ENCODE measurements around the gene UHRF1.
A peak's percentile ranks its signal among the peaks of the same experiment; 100 is the strongest.
"Not testable (repeated sequence)": the region's sequence is repeated elsewhere in the genome, so short reads cannot be mapped to it uniquely, and the experiment has no call there.

UHRF1 gene

GRCh38 chr19:4909156-4909896, at the start of gene UHRF1:
UHRF1 (plus strand) TSS chr19:4909501; CDS start chr19:4910886, 1,385 bp downstream.
- peak; percentile 51 for DNase-seq

DNA sequence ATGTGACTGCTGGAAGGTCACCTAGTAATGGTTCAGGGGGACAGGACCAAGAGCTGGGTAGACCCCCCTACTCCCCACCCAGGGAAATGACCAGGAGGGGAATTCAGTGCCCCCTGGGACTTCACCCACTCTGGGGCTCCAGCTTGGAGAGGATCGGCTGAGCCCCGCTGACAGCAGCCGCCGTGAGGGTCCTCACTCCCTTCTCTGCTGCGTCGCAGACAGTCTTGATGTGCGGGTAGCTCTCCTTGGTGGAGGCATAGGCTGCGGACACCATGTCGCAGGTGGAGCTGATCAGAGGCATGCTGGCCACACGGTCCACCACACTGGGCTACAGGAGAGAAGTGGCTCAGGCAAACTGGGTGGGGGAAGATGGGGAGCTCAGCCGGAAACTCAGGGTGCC, 49.6 kb upstream of the UHRF1 start:
- no peak for DNase-seq

DNA sequence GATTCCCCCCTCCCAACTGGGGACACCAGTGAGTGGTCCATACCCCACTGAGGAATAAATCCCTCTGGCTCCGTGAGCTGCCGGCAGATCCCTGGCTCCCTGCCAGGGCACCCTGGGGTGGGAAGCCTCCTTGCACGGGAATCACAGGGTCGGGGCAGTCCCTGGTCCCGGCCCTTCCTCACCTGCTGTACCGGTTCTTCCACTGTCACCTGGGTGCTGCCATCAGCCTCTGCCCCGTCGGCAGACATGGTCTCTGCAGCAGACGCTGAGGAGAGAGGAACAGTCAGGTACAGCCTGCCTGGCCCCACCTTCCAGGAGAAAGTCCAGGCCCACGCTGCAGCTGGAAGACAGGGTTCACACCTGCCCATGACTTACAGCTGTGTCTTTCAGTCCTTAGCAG, 48.2 kb upstream of the UHRF1 start:
- no peak for DNase-seq

- no peak for DNase-seq
These were observed 42.5 kb upstream of the UHRF1 start for GRCh38 chr19:4866595-4867424.

- DNase-seq, result peak; percentile 65
These were observed 41.6 kb upstream of the UHRF1 start, which contains the start of gene PLIN3 for GRCh38 chr19:4867534-4868285. PLIN3 (minus strand) TSS chr19:4867667; CDS start chr19:4861394, 6,273 bp downstream.

- no peak for DNase-seq
These were observed 40.9 kb upstream of the UHRF1 start for GRCh38 chr19:4868286-4868834.

GRCh38 chr19:4870025-4870700, 39.1 kb upstream of the UHRF1 start:
- no peak for DNase-seq

GRCh38 chr19:4871711-4872110, 37.6 kb upstream of the UHRF1 start:
- DNase-seq, result no peak

- DNase-seq, result no peak
These were observed 35.4 kb upstream of the UHRF1 start for GRCh38 chr19:4873930-4874329.

DNA sequence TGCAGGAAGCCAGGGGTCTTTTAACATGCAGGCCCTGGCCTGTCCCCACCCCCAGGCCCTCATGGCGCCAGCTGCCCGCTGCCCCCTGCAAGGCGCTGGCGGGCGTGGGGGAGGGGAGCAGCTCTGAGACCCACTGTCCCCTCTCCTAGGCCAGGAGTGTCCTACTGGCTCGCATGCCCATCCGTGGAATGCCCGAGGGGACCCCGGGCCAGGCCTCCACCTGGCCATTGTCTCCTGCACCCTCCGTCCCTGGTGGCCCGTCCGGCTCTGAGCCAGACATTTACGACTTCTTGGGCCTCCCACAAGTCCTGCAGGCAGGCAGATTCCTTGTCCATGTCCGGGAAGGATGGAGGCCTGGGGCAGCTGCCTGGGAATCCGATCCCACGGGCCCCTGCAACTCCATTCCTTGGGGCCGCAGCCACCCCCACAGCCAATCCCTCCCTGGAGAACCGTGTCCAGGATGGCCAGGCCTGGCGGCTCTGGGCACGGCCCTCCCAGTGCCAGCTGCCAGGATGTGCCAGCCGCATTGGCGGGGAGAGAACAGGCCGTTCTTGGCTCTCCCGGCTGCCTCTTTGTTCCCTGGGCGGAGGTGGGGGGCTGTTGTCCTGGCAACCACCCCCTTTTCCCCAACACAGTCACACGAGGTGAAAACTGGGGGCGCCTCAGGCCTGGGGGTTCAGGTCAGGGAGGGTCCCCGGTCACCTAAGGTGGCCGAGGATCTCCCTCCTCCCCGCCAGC, 31.4 kb upstream of the UHRF1 start:
- no peak for DNase-seq

DNA sequence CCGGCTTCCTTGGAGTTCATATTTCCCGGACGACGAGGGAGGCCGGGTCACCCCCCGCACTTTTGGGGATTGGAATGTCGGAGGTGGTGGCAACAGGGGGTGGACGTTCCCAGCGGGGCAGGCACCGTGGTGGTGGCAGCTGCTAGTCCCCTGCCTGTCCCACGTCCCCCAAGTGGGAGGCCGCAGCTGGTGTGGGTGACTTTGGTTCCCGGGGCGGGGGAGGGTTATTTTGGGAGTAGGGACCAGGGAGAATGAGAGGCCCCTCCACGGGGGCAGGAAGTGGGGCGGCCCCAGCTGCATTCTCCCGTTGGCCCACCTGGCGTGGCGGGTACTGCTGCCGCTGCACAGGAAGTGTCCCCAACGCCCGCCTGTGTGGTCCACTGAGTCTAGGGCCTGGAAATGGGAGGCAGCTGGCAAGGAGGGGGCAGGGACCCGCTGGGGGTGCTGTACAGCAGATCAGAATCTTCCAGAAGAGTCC, 30.8 kb upstream of the UHRF1 start:
- DNase-seq, result no peak

DNA sequence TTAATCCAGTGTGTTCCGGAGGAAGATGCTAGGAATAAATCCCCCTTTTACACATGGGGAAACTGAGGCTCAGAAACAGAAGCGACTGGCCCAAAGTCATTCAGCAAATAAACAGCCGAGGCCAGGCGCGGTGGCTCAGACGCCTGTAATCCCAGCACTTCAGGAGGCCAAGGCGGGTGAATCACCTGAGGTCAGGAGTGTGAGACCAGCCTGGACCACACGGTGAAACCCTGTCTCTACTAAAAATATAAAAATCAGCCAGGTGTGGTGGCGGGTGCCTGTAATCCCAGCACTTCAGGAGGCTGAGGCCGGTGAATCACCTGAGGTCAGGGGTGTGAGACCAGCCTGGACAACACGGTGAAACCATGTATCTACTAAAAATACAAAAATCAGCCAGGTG, 30.3 kb upstream of the UHRF1 start:
- no peak for DNase-seq

DNA sequence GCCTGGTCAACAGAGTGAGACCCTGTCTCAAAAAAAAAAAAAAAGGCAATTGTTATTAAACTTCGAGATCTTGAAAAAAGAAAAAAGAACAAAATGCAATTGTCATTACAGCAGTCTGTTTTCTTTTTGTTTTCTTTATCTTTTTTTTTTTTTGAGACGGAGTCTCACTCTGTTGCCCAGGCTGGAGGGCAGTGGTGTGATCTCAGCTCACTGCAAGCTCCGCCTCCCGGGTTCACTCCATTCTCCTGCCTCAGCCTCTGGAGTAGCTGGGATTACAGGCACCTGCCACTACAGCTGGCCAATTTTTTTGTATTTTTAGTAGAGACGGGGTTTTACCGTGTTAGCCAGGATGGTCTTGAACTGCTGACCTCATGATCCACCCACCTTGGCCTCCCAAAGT, 26.4 kb upstream of the UHRF1 start:
- not testable (repeated sequence) for DNase-seq

GRCh38 chr19:4884993-4885392, 24.3 kb upstream of the UHRF1 start:
- not testable (repeated sequence) for DNase-seq

GRCh38 chr19:4887803-4888202, 21.5 kb upstream of the UHRF1 start:
- not testable (repeated sequence) for DNase-seq

DNA sequence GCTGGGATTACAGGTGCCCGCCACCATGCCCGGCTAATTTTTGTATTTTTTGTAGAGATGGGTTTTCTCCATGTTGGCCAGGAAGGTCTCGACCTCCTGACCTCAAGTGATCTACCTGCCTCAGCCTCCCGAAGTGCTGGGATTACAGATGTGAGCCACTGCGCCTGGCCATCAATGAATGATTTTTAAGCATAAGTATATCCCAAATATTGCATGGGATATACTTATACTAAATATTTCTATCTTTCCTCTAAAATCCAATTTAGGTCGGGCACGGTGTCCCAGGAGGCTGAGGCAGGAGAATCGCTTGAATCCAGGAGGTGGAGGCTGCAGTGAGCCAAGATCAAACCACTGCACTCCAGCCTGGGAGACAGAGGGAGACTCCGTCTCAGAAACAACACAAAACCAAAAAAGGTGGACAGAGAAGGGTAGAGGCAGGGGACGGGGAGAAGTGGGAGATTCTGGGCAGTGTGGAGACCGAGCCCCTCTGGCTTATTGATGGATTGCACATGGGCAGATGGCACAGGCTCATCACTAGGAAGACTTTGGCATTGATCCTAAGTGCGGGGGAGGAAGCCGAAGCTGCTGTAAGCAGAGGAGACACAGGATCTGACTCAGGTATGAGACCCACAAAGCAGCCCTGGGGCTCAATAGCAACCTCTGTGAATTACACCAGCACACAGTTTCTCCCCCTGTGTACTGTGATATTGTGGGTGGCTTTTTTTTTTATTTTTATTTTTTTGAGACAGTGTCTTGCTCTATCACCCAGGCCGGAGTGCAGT, 20.1 kb upstream of the UHRF1 start:
- peak; percentile 73 for DNase-seq

- no peak for DNase-seq
These were observed 18.2 kb upstream of the UHRF1 start for GRCh38 chr19:4891066-4891465.

GRCh38 chr19:4892962-4893361, 16.3 kb upstream of the UHRF1 start:
- DNase-seq, result not testable (repeated sequence)

DNA sequence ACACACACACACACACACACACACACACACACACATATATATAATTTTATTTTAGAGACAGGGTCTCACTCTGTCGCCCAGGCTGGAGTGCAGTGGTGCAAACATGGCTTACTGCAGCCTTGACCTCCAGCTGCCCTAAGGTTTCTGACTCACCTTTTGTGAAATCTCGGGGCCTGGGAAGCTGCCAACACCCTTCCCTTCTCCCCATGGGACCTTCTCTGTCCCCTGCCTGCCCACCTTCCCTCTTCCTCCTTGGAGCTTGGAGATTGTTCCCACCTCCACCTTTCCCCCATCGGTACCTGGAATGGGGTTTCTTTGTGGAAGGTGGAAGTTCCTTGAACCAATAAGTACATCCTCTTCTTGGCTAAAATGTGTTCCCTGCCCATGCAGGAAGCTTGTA, 12.9 kb upstream of the UHRF1 start:
- no peak for DNase-seq

GRCh38 chr19:4897146-4897545, 12.2 kb upstream of the UHRF1 start:
- no peak for DNase-seq

DNA sequence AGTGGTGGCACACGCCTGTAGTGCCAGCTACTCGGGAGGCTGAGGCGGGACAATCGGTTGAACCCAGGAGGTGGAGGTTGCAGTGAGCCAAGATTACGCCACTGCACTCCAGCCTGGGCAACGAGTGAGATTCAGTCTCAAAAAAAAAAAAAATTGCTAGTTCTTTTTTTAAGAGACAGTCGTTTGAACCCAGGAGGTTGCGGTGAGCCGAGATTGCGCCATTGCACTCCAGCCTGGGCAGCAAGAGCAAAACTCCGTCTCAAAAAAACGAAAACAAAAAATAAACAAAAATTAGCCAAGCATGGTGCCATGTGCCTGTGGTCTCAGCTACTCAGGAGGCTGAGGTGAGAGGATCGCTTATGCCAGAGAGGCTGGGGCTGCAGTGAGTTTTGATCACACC, 8.4 kb upstream of the UHRF1 start:
- DNase-seq, result not testable (repeated sequence)
